Endothelial cell (in vitro differentiated cells): ENCODE measurements around the gene IL15. TPM values are rescaled to one million over a fixed set of nuclear protein-coding genes. Genes with fewer than 3 reads are reported as not detected.
"Not testable (repeated sequence)": the region's sequence is repeated elsewhere in the genome, so short reads cannot be mapped to it uniquely, and the experiment has no call there.

Experiments used
- DNase-seq: peaks from one replicate; pipeline ENCODE4 v3.0.0; 2021; ENCODE audit warnings: low spot score
- H3K27ac Mint-ChIP-seq: one replicate; pipeline ENCODE4 v1.8.0; 2021; ENCODE audit warnings: mixed read lengths, inconsistent platforms; ENCODE audit not compliant: unreplicated experiment
- H3K27me3 Mint-ChIP-seq: one replicate; pipeline ENCODE4 v1.8.0; 2021; ENCODE audit warnings: mild to moderate bottlenecking, moderate library complexity, mixed read lengths, inconsistent platforms; ENCODE audit not compliant: unreplicated experiment
- H3K36me3 Mint-ChIP-seq: one replicate; pipeline ENCODE4 v1.8.0; 2021; ENCODE audit warnings: mild to moderate bottlenecking, low read depth, mixed read lengths, inconsistent platforms; ENCODE audit not compliant: unreplicated experiment
- H3K4me1 Mint-ChIP-seq: one replicate; pipeline ENCODE4 v1.8.0; 2021; ENCODE audit warnings: mild to moderate bottlenecking, mixed read lengths, inconsistent platforms; ENCODE audit not compliant: unreplicated experiment
- H3K4me3 Mint-ChIP-seq: one replicate; pipeline ENCODE4 v1.8.0; 2021; ENCODE audit warnings: mild to moderate bottlenecking, mixed read lengths, inconsistent platforms; ENCODE audit not compliant: unreplicated experiment
- H3K9me3 Mint-ChIP-seq: one replicate; pipeline ENCODE4 v1.8.0; 2021; ENCODE audit warnings: mixed read lengths, inconsistent platforms; ENCODE audit not compliant: unreplicated experiment
- total RNA-seq: library from RNA; stranded (reverse); fragmentation: NEBNext Ultra II Directional; extraction: Animal tissue kit (Norgen Biotek cat#: 25700); gene quantifications from one replicate; pipeline ENCODE4 v1.2.1, GENCODE V29; 2021; ENCODE audit not compliant: unreplicated experiment
- TF ChIP-seq, protein P1 (sequence below): fragments of 200-600 bp; sonication (generic); IDR thresholded peaks from one replicate; pipeline ENCODE4 v1.5.0; 2021; ENCODE audit warnings: antibody characterized with exemption; ENCODE audit not compliant: unreplicated experiment

The IL15 gene
- total RNA-seq, 1 donor from 2014 or later, result 8.8 TPM

DNA sequence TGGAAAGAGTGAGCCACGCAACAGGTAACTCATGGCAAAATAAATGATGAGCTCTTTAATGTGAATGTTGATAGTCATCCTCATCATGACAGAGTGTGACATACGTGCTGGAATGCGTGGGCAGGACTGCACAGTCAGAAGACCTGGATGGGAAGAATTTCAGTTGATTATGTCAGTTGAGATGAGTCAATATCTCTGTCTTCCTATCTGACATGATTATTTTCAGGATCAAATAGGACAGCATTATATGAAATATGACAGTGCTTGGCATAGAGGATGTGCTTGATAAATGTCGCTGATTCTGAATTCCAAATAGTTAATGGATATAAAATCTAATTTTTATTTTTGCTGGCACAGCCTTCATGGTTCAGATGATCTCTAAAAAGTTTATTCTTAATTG lies 95.1 kb downstream of the IL15 start:
- TF ChIP-seq, protein P1, sequence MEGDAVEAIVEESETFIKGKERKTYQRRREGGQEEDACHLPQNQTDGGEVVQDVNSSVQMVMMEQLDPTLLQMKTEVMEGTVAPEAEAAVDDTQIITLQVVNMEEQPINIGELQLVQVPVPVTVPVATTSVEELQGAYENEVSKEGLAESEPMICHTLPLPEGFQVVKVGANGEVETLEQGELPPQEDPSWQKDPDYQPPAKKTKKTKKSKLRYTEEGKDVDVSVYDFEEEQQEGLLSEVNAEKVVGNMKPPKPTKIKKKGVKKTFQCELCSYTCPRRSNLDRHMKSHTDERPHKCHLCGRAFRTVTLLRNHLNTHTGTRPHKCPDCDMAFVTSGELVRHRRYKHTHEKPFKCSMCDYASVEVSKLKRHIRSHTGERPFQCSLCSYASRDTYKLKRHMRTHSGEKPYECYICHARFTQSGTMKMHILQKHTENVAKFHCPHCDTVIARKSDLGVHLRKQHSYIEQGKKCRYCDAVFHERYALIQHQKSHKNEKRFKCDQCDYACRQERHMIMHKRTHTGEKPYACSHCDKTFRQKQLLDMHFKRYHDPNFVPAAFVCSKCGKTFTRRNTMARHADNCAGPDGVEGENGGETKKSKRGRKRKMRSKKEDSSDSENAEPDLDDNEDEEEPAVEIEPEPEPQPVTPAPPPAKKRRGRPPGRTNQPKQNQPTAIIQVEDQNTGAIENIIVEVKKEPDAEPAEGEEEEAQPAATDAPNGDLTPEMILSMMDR, result no peak
- Mint-ChIP-seq H3K27ac (no peak overlapping the region), H3K27me3 (no peaks in the 10 kb centered on the region), H3K9me3 (no peaks in the 10 kb centered on the region), H3K4me3 (no peak overlapping the region), H3K4me1 (no peaks in the 10 kb centered on the region), H3K36me3 (peaks cover 7% of the 10 kb centered on the region)
- no peak for DNase-seq

GRCh38 chr4:141739636-141740035 lies 103.3 kb downstream of the IL15 start:
- H3K27me3 Mint-ChIP-seq, result peaks cover 1% of the 10 kb centered on the region
- no peaks in the 10 kb centered on the region for H3K36me3 Mint-ChIP-seq
- H3K4me3 Mint-ChIP-seq, result no peak overlapping the region
- no peak overlapping the region for H3K27ac Mint-ChIP-seq
- no peaks in the 10 kb centered on the region for H3K9me3 Mint-ChIP-seq
- DNase-seq, result no peak
- TF ChIP-seq, protein P1, result no peak
- no peaks in the 10 kb centered on the region for H3K4me1 Mint-ChIP-seq

GRCh38 chr4:141746026-141746425 lies 109.6 kb downstream of the IL15 start:
- Mint-ChIP-seq H3K27me3 (peaks cover 1% of the 10 kb centered on the region), H3K36me3 (no peaks in the 10 kb centered on the region), H3K27ac (no peak overlapping the region), H3K9me3 (no peaks in the 10 kb centered on the region), H3K4me1 (no peaks in the 10 kb centered on the region), H3K4me3 (no peak overlapping the region)
- no peak for DNase-seq
- TF ChIP-seq, protein P1, result no peak

- H3K4me1 Mint-ChIP-seq, H3K27me3 Mint-ChIP-seq, DNase-seq, H3K36me3 Mint-ChIP-seq, H3K4me3 Mint-ChIP-seq, H3K9me3 Mint-ChIP-seq, H3K27ac Mint-ChIP-seq: not testable (repeated sequence)
These were observed 115.4 kb downstream of the IL15 start for GRCh38 chr4:141751806-141752205.

DNA sequence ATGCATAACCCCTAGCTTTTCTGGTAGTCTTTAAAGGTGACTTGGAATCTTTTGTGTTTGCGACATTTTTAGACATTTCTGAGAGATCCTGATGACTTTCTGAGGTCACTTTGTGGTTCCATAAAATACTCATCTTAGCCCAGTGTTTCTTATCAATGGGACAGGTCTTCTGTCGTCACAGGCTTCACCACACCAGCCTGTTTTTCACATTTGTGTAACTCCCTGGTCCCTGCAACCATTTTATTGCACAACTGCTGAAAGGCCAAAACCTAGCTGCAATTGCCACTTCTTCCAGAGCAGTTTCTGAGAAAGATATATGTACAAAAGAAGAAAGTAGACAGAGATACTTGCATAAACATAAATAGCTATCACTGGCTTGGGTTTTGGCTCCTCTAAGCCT lies 120.9 kb downstream of the IL15 start:
- Mint-ChIP-seq H3K27ac (no peak overlapping the region), H3K36me3 (no peaks in the 10 kb centered on the region), H3K4me3 (no peak overlapping the region), H3K27me3 (no peaks in the 10 kb centered on the region), H3K9me3 (no peaks in the 10 kb centered on the region), H3K4me1 (peaks cover 2% of the 10 kb centered on the region)
- DNase-seq, result no peak
- TF ChIP-seq, protein P1, result no peak
